A673 (cell line): ENCODE results near the gene AHRR.
"Not testable (repeated sequence)": the region's sequence is repeated elsewhere in the genome, so short reads cannot be mapped to it uniquely, and the experiment has no call there.

Experiments used
- CTCF ChIP-seq: fragments of 300-800, 200-600 bp; sonication (generic); conservative IDR thresholded peaks from 2 replicates; pipeline ENCODE4 v1.5.1; 2017; ENCODE audit warnings: low read depth, mild to moderate bottlenecking, antibody characterized with exemption, low read length, moderate library complexity, mixed read lengths
- EZH2 ChIP-seq: fragments of 200-600 bp; sonication (generic); IDR thresholded peaks from 2 replicates; pipeline ENCODE4 v1.6.1; 2017; ENCODE audit warnings: borderline replicate concordance, low read depth, mild to moderate bottlenecking, mixed read lengths, antibody characterized with exemption, low read length; ENCODE audit not compliant: poor library complexity, severe bottlenecking

- TF ChIP-seq CTCF, EZH2: not testable (repeated sequence)
These were observed 25.3 kb upstream of the AHRR start for GRCh38 chr5:296207-296606.
